Activated B cell treated with CpG ODN at 0.5 μM for 24 hours (primary cell): ENCODE results near the gene ZFP64. TPM values are rescaled to one million over a fixed set of nuclear protein-coding genes. Genes with fewer than 3 reads are reported as not detected.
"Not testable (repeated sequence)": the region's sequence is repeated elsewhere in the genome, so short reads cannot be mapped to it uniquely, and the experiment has no call there.

Experiments
- ATAC-seq: fragments of 200-7000 bp; cut with Tn5 transposase; one replicate; pipeline ENCODE4 v1.10.0; 2021; ENCODE audit warnings: low read depth, mild to moderate bottlenecking, moderate library complexity
- CTCF ChIA-PET: fragments of 350-600 bp; sonication (Branson Sonifier 250); formaldehyde crosslinking; loops from one replicate; lab custom pipeline; 2021; ENCODE audit warnings: antibody characterized with exemption; lab: Charles Lee
- POLR2A ChIA-PET: fragments of 350-600 bp; sonication (Branson Sonifier 250); formaldehyde crosslinking; loops from one replicate; lab custom pipeline; 2021; ENCODE audit warnings: antibody characterized with exemption; lab: Charles Lee
- DNase-seq: peaks from one replicate; pipeline ENCODE4 v3.0.0; 2022
- H3K27ac Mint-ChIP-seq: one replicate; pipeline ENCODE4 v1.8.0; 2020; ENCODE audit warnings: mixed read lengths
- H3K27me3 Mint-ChIP-seq: one replicate; pipeline ENCODE4 v1.8.0; 2021; ENCODE audit warnings: mixed read lengths
- H3K36me3 Mint-ChIP-seq: one replicate; pipeline ENCODE4 v1.8.0; 2021; ENCODE audit warnings: low read depth, mixed read lengths
- H3K4me1 Mint-ChIP-seq: one replicate; pipeline ENCODE4 v1.8.0; 2021; ENCODE audit warnings: mixed read lengths
- H3K4me3 Mint-ChIP-seq: one replicate; pipeline ENCODE4 v1.8.0; 2020; ENCODE audit warnings: mild to moderate bottlenecking, mixed read lengths
- H3K9me3 Mint-ChIP-seq: one replicate; pipeline ENCODE4 v1.8.0; 2020; ENCODE audit warnings: mixed read lengths
- CTCF ChIP-seq: fragments of 200-600 bp; IDR thresholded peaks from one replicate; pipeline ENCODE4 v1.8.0; 2022; ENCODE audit warnings: antibody characterized with exemption, mild to moderate bottlenecking
- intact Hi-C: fragments of 100-400 bp; cut with micrococcal nuclease; formaldehyde crosslinking; loops from one replicate; pipeline ENCODE4 v1.15.1; 2024
- total RNA-seq: library from RNA; stranded (reverse); gene quantifications from 2 replicates; pipeline ENCODE4 v1.2.3, GENCODE V29; 2022

ZFP64 gene
- total RNA-seq, 1 donor from 2014 or later, result 14.2 TPM

- TF ChIP-seq CTCF, result no peak
- ChIA-PET CTCF (no interaction called here), POLR2A (no interaction called here)
- ATAC-seq (no peak), DNase-seq (no peak)
- peaks cover 5% of the 10 kb centered on the region for H3K27me3 Mint-ChIP-seq
- intact Hi-C loops, result no loop called here
- H3K27ac Mint-ChIP-seq, result no peak overlapping the region
- H3K4me3 Mint-ChIP-seq, result no peak overlapping the region
- H3K36me3 Mint-ChIP-seq, result no peaks in the 10 kb centered on the region
- H3K4me1 Mint-ChIP-seq, result no peaks in the 10 kb centered on the region
- H3K9me3 Mint-ChIP-seq, result peaks cover 11% of the 10 kb centered on the region
These were observed 33.3 kb upstream of the ZFP64 start for GRCh38 chr20:52224920-52225319.

- H3K36me3 Mint-ChIP-seq, ATAC-seq, H3K4me3 Mint-ChIP-seq, H3K27me3 Mint-ChIP-seq, POLR2A ChIA-PET, CTCF ChIA-PET, DNase-seq, intact Hi-C loops, H3K27ac Mint-ChIP-seq, H3K4me1 Mint-ChIP-seq: not testable (repeated sequence)
- peaks cover 23% of the 10 kb centered on the region for H3K9me3 Mint-ChIP-seq
These were observed 29.8 kb upstream of the ZFP64 start for GRCh38 chr20:52221362-52221761.

- ATAC-seq, H3K4me1 Mint-ChIP-seq, H3K36me3 Mint-ChIP-seq, H3K27ac Mint-ChIP-seq, POLR2A ChIA-PET, CTCF ChIA-PET, H3K27me3 Mint-ChIP-seq, H3K4me3 Mint-ChIP-seq, intact Hi-C loops, DNase-seq: not testable (repeated sequence)
- peaks cover 23% of the 10 kb centered on the region for H3K9me3 Mint-ChIP-seq
These were observed 29.3 kb upstream of the ZFP64 start for GRCh38 chr20:52220891-52221290.

- peaks cover 23% of the 10 kb centered on the region for H3K9me3 Mint-ChIP-seq
- intact Hi-C loops, result no loop called here
- no peak for ATAC-seq
These were observed 27.9 kb upstream of the ZFP64 start for GRCh38 chr20:52219441-52219840.

GRCh38 chr20:52217689-52218395 lies 26.3 kb upstream of the ZFP64 start:
- ATAC-seq, result no peak
- H3K27ac Mint-ChIP-seq, result no peak overlapping the region
- peaks cover 19% of the 10 kb centered on the region for H3K27me3 Mint-ChIP-seq
- no peak for TF ChIP-seq CTCF
- H3K4me1 Mint-ChIP-seq, result no peaks in the 10 kb centered on the region
- ChIA-PET CTCF (interaction anchor here (1.5 kb wide), 1 partner anchor 89 kb away, joined by 3 read pairs; no protein-coding TSS in a partner anchor), POLR2A (no interaction called here)
- no peaks in the 10 kb centered on the region for H3K36me3 Mint-ChIP-seq
- no peak for DNase-seq
- H3K9me3 Mint-ChIP-seq, result peaks cover 27% of the 10 kb centered on the region
- intact Hi-C loops, result no loop called here
- no peak overlapping the region for H3K4me3 Mint-ChIP-seq

More at GRCh38 chr20:52219441-52219840, 27.9 kb upstream of the ZFP64 start:
- no peaks in the 10 kb centered on the region for H3K36me3 Mint-ChIP-seq
- DNase-seq, result no peak
- ChIA-PET POLR2A (no interaction called here), CTCF (no interaction called here)
- peaks cover 14% of the 10 kb centered on the region for H3K27me3 Mint-ChIP-seq
- TF ChIP-seq CTCF, result no peak
- no peak overlapping the region for H3K4me3 Mint-ChIP-seq
- no peaks in the 10 kb centered on the region for H3K4me1 Mint-ChIP-seq
- no peak overlapping the region for H3K27ac Mint-ChIP-seq

GRCh38 chr20:52213995-52214394 lies 22.4 kb upstream of the ZFP64 start:
- H3K4me1 Mint-ChIP-seq, result no peaks in the 10 kb centered on the region
- ChIA-PET POLR2A (no interaction called here), CTCF (no interaction called here)
- ATAC-seq, result no peak
- no peak overlapping the region for H3K4me3 Mint-ChIP-seq
- H3K9me3 Mint-ChIP-seq, result peaks cover 23% of the 10 kb centered on the region
- intact Hi-C loops, result no loop called here
- no peaks in the 10 kb centered on the region for H3K36me3 Mint-ChIP-seq
- no peak for DNase-seq
- H3K27me3 Mint-ChIP-seq, result peaks cover 28% of the 10 kb centered on the region
- TF ChIP-seq CTCF, result no peak
- no peak overlapping the region for H3K27ac Mint-ChIP-seq
